ENCODE data around the gene SCNN1B.

- TF ChIP-seq CTCF (IDR thresholded peaks at IDR 0.05; ENCODE audit: insufficient read depth, low read length, poor library complexity, severe bottlenecking) (no peak), EZH2phosphoT487 (conservative IDR thresholded peaks at IDR 0.05; ENCODE audit: low read length) (no peak)
Observed at GRCh38 chr16:23383881-23384280, 81.8 kb downstream of the SCNN1B start.
